Progenitor cell of endocrine pancreas (in vitro differentiated cells): ENCODE results near the gene ASCC2. TPM values are rescaled to one million over a fixed set of nuclear protein-coding genes. Genes with fewer than 3 reads are reported as not detected.

Experiments
- DNase-seq: peaks from one replicate; pipeline ENCODE4 v3.0.0; 2021; ENCODE audit warnings: low spot score; ENCODE audit not compliant: unreplicated experiment
- H3K27ac Mint-ChIP-seq: 2 replicates; pipeline ENCODE4 v1.8.0; 2021; ENCODE audit warnings: mild to moderate bottlenecking, moderate library complexity, mixed read lengths
- H3K27me3 Mint-ChIP-seq: 2 replicates; pipeline ENCODE4 v1.8.0; 2021; ENCODE audit warnings: mixed read lengths
- H3K36me3 Mint-ChIP-seq: 2 replicates; pipeline ENCODE4 v1.8.0; 2022; ENCODE audit warnings: mixed read lengths; ENCODE audit not compliant: insufficient read depth
- H3K4me1 Mint-ChIP-seq: 2 replicates; pipeline ENCODE4 v1.8.0; 2021; ENCODE audit warnings: low read depth, mixed read lengths
- H3K4me3 Mint-ChIP-seq: 2 replicates; pipeline ENCODE4 v1.8.0; 2021; ENCODE audit warnings: low read depth, mild to moderate bottlenecking, moderate library complexity, mixed read lengths
- H3K9me3 Mint-ChIP-seq: 2 replicates; pipeline ENCODE4 v1.8.0; 2021; ENCODE audit warnings: low read depth, mixed read lengths
- CTCF ChIP-seq: fragments of 200-600 bp; sonication (generic); IDR thresholded peaks from one replicate; pipeline ENCODE4 v1.5.0; 2021; ENCODE audit warnings: antibody characterized with exemption, mild to moderate bottlenecking; ENCODE audit not compliant: unreplicated experiment
- total RNA-seq: library from RNA; stranded (reverse); gene quantifications from 2 replicates; pipeline ENCODE4 v1.2.1, GENCODE V29; 2021

ASCC2 gene
- total RNA-seq, 1 donor from 2014 or later: 56.1 TPM

- Mint-ChIP-seq H3K4me1 (peaks cover 21% of the 10 kb centered on the region), H3K9me3 (no peaks in the 10 kb centered on the region), H3K36me3 (peaks cover 6% of the 10 kb centered on the region), H3K27ac (peak within 1 kb of the TSS; percentile 98), H3K27me3 (no peaks in the 10 kb centered on the region), H3K4me3 (peak within 1 kb of the TSS; percentile 100)
- TF ChIP-seq CTCF: no peak
- peak; percentile 86 for DNase-seq
Measured at GRCh38 chr22:29767171-29768051, 70.7 kb downstream of the ASCC2 start, which contains the start of gene UQCR10. TSS of gene UQCR10 (plus strand) at chr22:29767369. CDS start at chr22:29767399, 30 bp downstream.

GRCh38 chr22:29766632-29767170 lies 71.4 kb downstream of the ASCC2 start, which contains the start of gene ZMAT5:
TSS of gene ZMAT5 (minus strand) at chr22:29767007. CDS start at chr22:29748544, 18,463 bp downstream.
- no peak for TF ChIP-seq CTCF
- no peaks in the 10 kb centered on the region for H3K9me3 Mint-ChIP-seq
- H3K36me3 Mint-ChIP-seq: peaks cover 6% of the 10 kb centered on the region
- H3K4me1 Mint-ChIP-seq: peaks cover 21% of the 10 kb centered on the region
- H3K27ac Mint-ChIP-seq: peak within 1 kb of the TSS; percentile 98
- peak within 1 kb of the TSS; percentile 100 for H3K4me3 Mint-ChIP-seq
- H3K27me3 Mint-ChIP-seq: no peaks in the 10 kb centered on the region
- DNase-seq: peak; percentile 87

GRCh38 chr22:29765905-29766631 lies 72.0 kb downstream of the ASCC2 start:
- Mint-ChIP-seq H3K4me3 (peak overlapping the region; percentile 100), H3K27me3 (no peaks in the 10 kb centered on the region), H3K4me1 (peaks cover 21% of the 10 kb centered on the region), H3K9me3 (no peaks in the 10 kb centered on the region), H3K27ac (peak overlapping the region; percentile 98), H3K36me3 (peaks cover 6% of the 10 kb centered on the region)
- TF ChIP-seq CTCF: no peak
- DNase-seq: peak; percentile 14

- Mint-ChIP-seq H3K4me1 (peaks cover 8% of the 10 kb centered on the region), H3K4me3 (no peak overlapping the region), H3K9me3 (no peaks in the 10 kb centered on the region), H3K36me3 (no peaks in the 10 kb centered on the region), H3K27ac (no peak overlapping the region), H3K27me3 (no peaks in the 10 kb centered on the region)
- TF ChIP-seq CTCF: no peak
- no peak for DNase-seq
Measured at GRCh38 chr22:29762263-29762662, 75.8 kb downstream of the ASCC2 start.

- Mint-ChIP-seq H3K36me3 (no peaks in the 10 kb centered on the region), H3K4me1 (no peaks in the 10 kb centered on the region), H3K4me3 (no peak overlapping the region), H3K27me3 (no peaks in the 10 kb centered on the region), H3K27ac (peak overlapping the region; percentile 25), H3K9me3 (no peaks in the 10 kb centered on the region)
- DNase-seq: no peak
- no peak for TF ChIP-seq CTCF
Measured at GRCh38 chr22:29758959-29759358, 79.1 kb downstream of the ASCC2 start.
